GM12878 (cell line): ENCODE data around the gene DENND1A. TPM values are rescaled to one million over a fixed set of nuclear protein-coding genes. Genes with fewer than 3 reads are reported as not detected.
A peak's percentile ranks its signal among the peaks of the same experiment; 100 is the strongest.

ENCODE experiments used
- CBFB ChIP-seq: IDR thresholded peaks from 2 replicates; pipeline ENCODE4 v1.6.1; 2016; ENCODE audit warnings: antibody characterized with exemption, low read depth
- CEBPZ ChIP-seq: fragments of 150-350 bp; IDR thresholded peaks from 2 replicates; pipeline ENCODE4 v1.6.1; 2016; ENCODE audit warnings: low read depth, low read length
- CHD1 ChIP-seq: IDR thresholded peaks from 2 replicates; pipeline ENCODE4 v1.6.1; 2012; ENCODE audit warnings: low read depth, low read length, improper control_type of control experiment
- CHD2 ChIP-seq: IDR thresholded peaks from 2 replicates; pipeline ENCODE4 v1.6.1; 2011; ENCODE audit warnings: low read depth, low read length, improper control_type of control experiment, borderline replicate concordance
- CHD4 ChIP-seq: fragments of 200-600 bp; sonication (generic); IDR thresholded peaks from 2 replicates; pipeline ENCODE4 v1.6.1; 2016; ENCODE audit warnings: mild to moderate bottlenecking
- CREM ChIP-seq: IDR thresholded peaks from 2 replicates; pipeline ENCODE4 v1.6.1; 2014; ENCODE audit warnings: antibody characterized with exemption, low read depth
- EED ChIP-seq: sonication (generic); IDR thresholded peaks from 2 replicates; pipeline ENCODE4 v1.6.1; 2016; ENCODE audit warnings: antibody characterized with exemption, low read depth
- FOXM1 ChIP-seq: IDR thresholded peaks from 2 replicates; pipeline ENCODE4 v1.6.1; 2012; ENCODE audit warnings: low read depth, mild to moderate bottlenecking, inconsistent platforms, low read length, moderate library complexity
- HCFC1 ChIP-seq: fragments of 150-350 bp; IDR thresholded peaks from 2 replicates; pipeline ENCODE4 v1.6.1; 2014; ENCODE audit warnings: low read length
- JUNB ChIP-seq: IDR thresholded peaks from 2 replicates; pipeline ENCODE4 v1.6.1; 2016; ENCODE audit warnings: antibody characterized with exemption, mild to moderate bottlenecking
- POLR2AphosphoS2 ChIP-seq: IDR thresholded peaks from 2 replicates; pipeline ENCODE4 v1.6.1; 2011; ENCODE audit warnings: low read depth, mild to moderate bottlenecking, low read length, improper control_type of control experiment, moderate library complexity
- POU2F2 ChIP-seq: IDR thresholded peaks from 3 replicates; pipeline ENCODE4 v1.6.1; 2011; ENCODE audit warnings: low read depth, mild to moderate bottlenecking, low read length, borderline replicate concordance
- SIN3A ChIP-seq: IDR thresholded peaks from 2 replicates; pipeline ENCODE4 v1.6.1; 2012; ENCODE audit warnings: low read depth, low read length, improper control_type of control experiment
- SIX5 ChIP-seq: IDR thresholded peaks from 2 replicates; pipeline ENCODE4 v1.6.1; 2011; ENCODE audit warnings: mild to moderate bottlenecking, low read depth, low read length, moderate library complexity; ENCODE audit not compliant: severe bottlenecking
- SMAD5 ChIP-seq: IDR thresholded peaks from 2 replicates; pipeline ENCODE4 v1.6.1; 2016; ENCODE audit warnings: antibody characterized with exemption, low read depth
- SUZ12 ChIP-seq: fragments of 200-600 bp; sonication (generic); IDR thresholded peaks from one replicate; pipeline ENCODE4 v1.6.1; 2018; ENCODE audit warnings: antibody characterized with exemption, mild to moderate bottlenecking; ENCODE audit not compliant: unreplicated experiment
- TCF12 ChIP-seq: IDR thresholded peaks from 2 replicates; pipeline ENCODE4 v1.6.1; 2011; ENCODE audit warnings: low read depth, mild to moderate bottlenecking, low read length
- TCF3 ChIP-seq: IDR thresholded peaks from 2 replicates; pipeline ENCODE4 v1.6.1; 2012; ENCODE audit warnings: low read depth, mild to moderate bottlenecking, low read length, borderline replicate concordance; ENCODE audit not compliant: insufficient read depth
- WRNIP1 ChIP-seq: IDR thresholded peaks from 2 replicates; pipeline ENCODE4 v1.6.1; 2011; ENCODE audit warnings: low read depth, low read length, improper control_type of control experiment, borderline replicate concordance
- YBX1 ChIP-seq: fragments of 450-650 bp; IDR thresholded peaks from 2 replicates; pipeline ENCODE4 v1.6.1; 2016; ENCODE audit warnings: antibody characterized with exemption
- ZBED1 ChIP-seq: IDR thresholded peaks from 2 replicates; pipeline ENCODE4 v1.6.1; 2016; ENCODE audit warnings: borderline replicate concordance
- ZNF207 ChIP-seq: fragments of 450-650 bp; IDR thresholded peaks from 2 replicates; pipeline ENCODE4 v1.6.1; 2014; ENCODE audit warnings: antibody characterized with exemption, mild to moderate bottlenecking, borderline replicate concordance
- ZNF24 ChIP-seq: fragments of 450-650 bp; IDR thresholded peaks from 2 replicates; pipeline ENCODE4 v1.6.1; 2017; ENCODE audit warnings: antibody characterized with exemption, mild to moderate bottlenecking
- ZNF622 ChIP-seq: fragments of 450-650 bp; IDR thresholded peaks from 2 replicates; pipeline ENCODE4 v1.6.1; 2017; ENCODE audit warnings: mild to moderate bottlenecking, inconsistent platforms
- ZSCAN29 ChIP-seq: fragments of 450-650 bp; IDR thresholded peaks from 2 replicates; pipeline ENCODE4 v1.6.1; 2017; ENCODE audit warnings: mild to moderate bottlenecking, moderate library complexity
- ZZZ3 ChIP-seq: IDR thresholded peaks from 2 replicates; pipeline ENCODE4 v1.6.1; 2011; ENCODE audit warnings: low read depth; ENCODE audit not compliant: control insufficient read depth, insufficient read length
- polyA plus RNA-seq, 11 experiments: library from polyadenylated mRNA; depleted of rRNA in 4 of 11; unstranded in 6 of 11; stranded (reverse) in 5 of 11; fragments of >200 nt; fragmentation: Nextera tagmentation in 4 of 11; fragmentation: Illumina TruSeq in 1 of 11; extraction: Ambion mirVana in 4 of 11; extraction: Trizol in 1 of 11; gene quantifications; 1 replicate in 1 of 11; 2 replicates in 10 of 11; pipeline versions ENCODE4 v1.2.1 to v1.2.3, GENCODE V29; 2011 to 2016; ENCODE audit warnings: inconsistent platforms in 2 of 11, missing spikeins in 2 of 11, low read depth in 1 of 11
- total RNA-seq, 4 experiments: library from RNA; depleted of rRNA in 3 of 4; stranded (reverse); fragments of >200 nt in 3 of 4; fragmentation: Illumina TruSeq in 1 of 4; extraction: Trizol in 1 of 4; gene quantifications; 2 replicates each; pipeline versions ENCODE4 v1.2.1 to v1.2.3, GENCODE V29; 2013 to 2021
- TF ChIP-seq, protein P1 (sequence below): fragments of 150-350 bp; IDR thresholded peaks from 2 replicates; pipeline ENCODE4 v1.6.1; 2014; ENCODE audit warnings: mild to moderate bottlenecking, low read depth, low read length
- TF ChIP-seq, protein P2 (sequence below): fragments of 450-650 bp; IDR thresholded peaks from 2 replicates; pipeline ENCODE4 v1.6.1; 2018; ENCODE audit warnings: borderline replicate concordance, mild to moderate bottlenecking; ENCODE audit not compliant: partially characterized antibody

Gene DENND1A
- total and polyA plus RNA-seq, 10 of the 15 experiments (the other 5 are each of a cell fraction or from before 2014, with no cell fraction given), result 14.1 to 48.6 (median 35.2) TPM

DNA sequence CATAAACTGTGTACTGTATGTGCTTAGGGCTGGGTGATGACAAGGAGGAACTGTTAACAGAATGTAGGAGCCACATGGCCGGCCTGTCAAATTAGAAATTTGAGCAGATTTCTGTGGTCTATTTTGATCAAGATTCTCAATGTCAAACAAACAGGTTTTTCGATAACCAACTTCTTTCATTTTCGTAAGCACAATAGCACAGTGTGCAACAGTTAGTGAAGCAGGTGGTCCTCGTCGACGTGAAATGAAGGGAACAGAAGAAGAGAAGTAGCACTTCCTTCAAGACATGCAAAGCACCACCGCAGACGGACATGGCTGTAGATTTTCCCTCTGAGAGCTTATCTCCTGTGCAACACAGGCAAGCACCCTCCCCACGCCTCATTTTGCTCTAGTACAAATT lies 321.8 kb downstream of the DENND1A start (continued):
- TF ChIP-seq, protein P1, sequence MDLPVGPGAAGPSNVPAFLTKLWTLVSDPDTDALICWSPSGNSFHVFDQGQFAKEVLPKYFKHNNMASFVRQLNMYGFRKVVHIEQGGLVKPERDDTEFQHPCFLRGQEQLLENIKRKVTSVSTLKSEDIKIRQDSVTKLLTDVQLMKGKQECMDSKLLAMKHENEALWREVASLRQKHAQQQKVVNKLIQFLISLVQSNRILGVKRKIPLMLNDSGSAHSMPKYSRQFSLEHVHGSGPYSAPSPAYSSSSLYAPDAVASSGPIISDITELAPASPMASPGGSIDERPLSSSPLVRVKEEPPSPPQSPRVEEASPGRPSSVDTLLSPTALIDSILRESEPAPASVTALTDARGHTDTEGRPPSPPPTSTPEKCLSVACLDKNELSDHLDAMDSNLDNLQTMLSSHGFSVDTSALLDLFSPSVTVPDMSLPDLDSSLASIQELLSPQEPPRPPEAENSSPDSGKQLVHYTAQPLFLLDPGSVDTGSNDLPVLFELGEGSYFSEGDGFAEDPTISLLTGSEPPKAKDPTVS, result no peak
- peak; percentile 28; the same call in 1 of the 2 replicates for TF ChIP-seq ZNF24
- TF ChIP-seq ZNF622, result no peak
- peak; percentile 89 for TF ChIP-seq TCF12
- no peak for TF ChIP-seq JUNB
- TF ChIP-seq SMAD5, result no peak
- TF ChIP-seq ZSCAN29, result no peak
- TF ChIP-seq POU2F2, result peak; percentile 98; the same call in 2 of the 3 replicates
- no peak for TF ChIP-seq ZBED1
- 0 out of 2 replicates have a peak, but pooled peaks have one; percentile 38 for TF ChIP-seq CREM
- TF ChIP-seq FOXM1, result no peak
- TF ChIP-seq SUZ12, result no peak
- no peak for TF ChIP-seq CHD1
- peak; percentile 44; the same call in 1 of the 2 replicates for TF ChIP-seq EED
- TF ChIP-seq HCFC1, result no peak
- no peak for TF ChIP-seq CHD4
- TF ChIP-seq, protein P2, sequence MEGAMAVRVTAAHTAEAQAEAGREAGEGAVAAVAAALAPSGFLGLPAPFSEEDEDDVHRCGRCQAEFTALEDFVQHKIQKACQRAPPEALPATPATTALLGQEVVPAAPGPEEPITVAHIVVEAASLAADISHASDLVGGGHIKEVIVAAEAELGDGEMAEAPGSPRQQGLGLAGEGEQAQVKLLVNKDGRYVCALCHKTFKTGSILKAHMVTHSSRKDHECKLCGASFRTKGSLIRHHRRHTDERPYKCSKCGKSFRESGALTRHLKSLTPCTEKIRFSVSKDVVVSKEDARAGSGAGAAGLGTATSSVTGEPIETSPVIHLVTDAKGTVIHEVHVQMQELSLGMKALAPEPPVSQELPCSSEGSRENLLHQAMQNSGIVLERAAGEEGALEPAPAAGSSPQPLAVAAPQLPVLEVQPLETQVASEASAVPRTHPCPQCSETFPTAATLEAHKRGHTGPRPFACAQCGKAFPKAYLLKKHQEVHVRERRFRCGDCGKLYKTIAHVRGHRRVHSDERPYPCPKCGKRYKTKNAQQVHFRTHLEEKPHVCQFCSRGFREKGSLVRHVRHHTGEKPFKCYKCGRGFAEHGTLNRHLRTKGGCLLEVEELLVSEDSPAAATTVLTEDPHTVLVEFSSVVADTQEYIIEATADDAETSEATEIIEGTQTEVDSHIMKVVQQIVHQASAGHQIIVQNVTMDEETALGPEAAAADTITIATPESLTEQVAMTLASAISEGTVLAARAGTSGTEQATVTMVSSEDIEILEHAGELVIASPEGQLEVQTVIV, result no peak
- TF ChIP-seq SIN3A, result no peak
- no peak for TF ChIP-seq YBX1
- no peak for TF ChIP-seq POLR2AphosphoS2
- TF ChIP-seq SIX5, result no peak
- no peak for TF ChIP-seq ZZZ3
- TF ChIP-seq ZNF207, result no peak
- TF ChIP-seq CHD2, result peak; percentile 74; the same call in 1 of the 2 replicates
- TF ChIP-seq CBFB, result 0 out of 2 replicates have a peak, but pooled peaks have one; percentile 30
- TF ChIP-seq WRNIP1, result no peak
- TF ChIP-seq TCF3, result peak; percentile 91
- no peak for TF ChIP-seq CEBPZ
